IMR-90 (cell line): ENCODE results near the gene HOXC6. TPM values are rescaled to one million over a fixed set of nuclear protein-coding genes. Genes with fewer than 3 reads are reported as not detected.

Source experiments
- ATAC-seq: fragments of 200-7000 bp; cut with Tn5 transposase; 2 replicates; pipeline ENCODE4 v1.9.1; 2020; ENCODE audit warnings: low read depth, mild to moderate bottlenecking, moderate library complexity
- BruUV-seq: library from RNA; stranded (reverse); fragments of 400-500 nt; replicated peaks from 2 replicates; lab custom pipeline; 2021; lab: Mats Ljungman, UMichigan
- CTCF ChIA-PET: fragments of 300-600 bp; formaldehyde crosslinking; extraction: SDS; loops from one replicate; lab custom pipeline; 2021; ENCODE audit warnings: antibody characterized with exemption; lab: Yijun Ruan, JAX
- POLR2A ChIA-PET: fragments of 300-600 bp; sonication (Branson Sonifier 250); formaldehyde crosslinking; loops from one replicate; lab custom pipeline; 2022; ENCODE audit warnings: antibody characterized with exemption; ENCODE audit not compliant: unreplicated experiment; lab: Charles Lee
- DNase-seq: peaks from one replicate; pipeline ENCODE4 v3.0.0; 2013
- H2AFZ ChIP-seq: replicated peaks from 2 replicates; pipeline ENCODE3; 2013; ENCODE audit warnings: low read length, mild to moderate bottlenecking; ENCODE audit not compliant: poor library complexity
- H2AK5ac ChIP-seq: 2 replicates; pipeline ENCODE4 v1.6.1; 2013; ENCODE audit warnings: low read depth, low read length, inconsistent platforms
- H2AK9ac ChIP-seq: replicated peaks from 2 replicates; pipeline ENCODE3; 2013; ENCODE audit warnings: mild to moderate bottlenecking, low read depth, low read length, moderate library complexity; ENCODE audit not compliant: poor library complexity
- H2BK120ac ChIP-seq: 2 replicates; pipeline ENCODE4 v1.6.1; 2013; ENCODE audit warnings: low read depth, low read length, inconsistent platforms
- H2BK15ac ChIP-seq: 3 replicates; pipeline ENCODE4 v1.6.1; 2013; ENCODE audit warnings: low read depth, low read length, inconsistent platforms
- H2BK20ac ChIP-seq: 2 replicates; pipeline ENCODE4 v1.6.1; 2013; ENCODE audit warnings: low read depth, mild to moderate bottlenecking, inconsistent platforms, low read length, moderate library complexity
- H2BK5ac ChIP-seq: 2 replicates; pipeline ENCODE4 v1.6.1; 2013; ENCODE audit warnings: mild to moderate bottlenecking, low read depth, low read length, inconsistent platforms; ENCODE audit not compliant: poor library complexity, severe bottlenecking
- H3K14ac ChIP-seq: replicated peaks from 2 replicates; pipeline ENCODE4 v1.6.1; 2013; ENCODE audit warnings: low read depth, low read length, inconsistent platforms
- H3K18ac ChIP-seq: 2 replicates; pipeline ENCODE4 v1.6.1; 2013; ENCODE audit warnings: low read depth, low read length, control low read depth
- H3K23ac ChIP-seq: 2 replicates; pipeline ENCODE4 v1.6.1; 2013; ENCODE audit warnings: low read depth, low read length, inconsistent platforms
- H3K27ac ChIP-seq: 2 replicates; pipeline ENCODE4 v1.5.1; 2013; ENCODE audit warnings: mild to moderate bottlenecking, control low read depth, low read length; ENCODE audit not compliant: insufficient read depth
- H3K27me3 ChIP-seq: 2 replicates; pipeline ENCODE4 v1.6.1; 2013; ENCODE audit warnings: low read length; ENCODE audit not compliant: control insufficient read depth, insufficient read depth
- H3K36me3 ChIP-seq: 2 replicates; pipeline ENCODE4 v1.6.1; 2013; ENCODE audit warnings: low read length, mixed read lengths; ENCODE audit not compliant: control insufficient read depth, insufficient read depth
- H3K4ac ChIP-seq: 2 replicates; pipeline ENCODE4 v1.6.1; 2013; ENCODE audit warnings: low read depth, low read length, inconsistent platforms
- H3K4me1 ChIP-seq: 2 replicates; pipeline ENCODE4 v1.6.1; 2013; ENCODE audit warnings: low read length, mixed read lengths; ENCODE audit not compliant: control insufficient read depth, insufficient read depth
- H3K4me2 ChIP-seq: 2 replicates; pipeline ENCODE4 v1.6.1; 2013; ENCODE audit warnings: low read depth, mild to moderate bottlenecking, control low read depth, low read length, moderate library complexity
- H3K4me3 ChIP-seq: 2 replicates; pipeline ENCODE4 v1.5.1; 2013; ENCODE audit warnings: low read depth, mild to moderate bottlenecking, control low read depth, low read length, moderate library complexity; ENCODE audit not compliant: insufficient read depth
- H3K56ac ChIP-seq: 2 replicates; pipeline ENCODE4 v1.6.1; 2013; ENCODE audit warnings: low read length, inconsistent platforms; ENCODE audit not compliant: insufficient read depth; ENCODE audit errors: extremely low read depth
- H3K79me1 ChIP-seq, 2 experiments: 2 replicates each; pipeline ENCODE4 v1.6.1; 2013; ENCODE audit warnings: low read length in 2 of 2, inconsistent platforms in 1 of 2, low read depth in 1 of 2
- H3K9ac ChIP-seq: 2 replicates; pipeline ENCODE4 v1.6.1; 2013; ENCODE audit warnings: low read depth, low read length, control low read depth
- H3K9me1 ChIP-seq: 2 replicates; pipeline ENCODE4 v1.6.1; 2013; ENCODE audit warnings: low read length, inconsistent platforms; ENCODE audit not compliant: insufficient read depth
- H3K9me3 ChIP-seq: 2 replicates; pipeline ENCODE4 v1.6.1; 2013; ENCODE audit warnings: low read length; ENCODE audit not compliant: control insufficient read depth, insufficient read depth
- H4K20me1 ChIP-seq: 2 replicates; pipeline ENCODE4 v1.6.1; 2013; ENCODE audit warnings: low read length, inconsistent platforms; ENCODE audit not compliant: insufficient read depth
- H4K5ac ChIP-seq: 2 replicates; pipeline ENCODE4 v1.6.1; 2013; ENCODE audit warnings: mild to moderate bottlenecking, low read depth, low read length, control low read depth
- H4K8ac ChIP-seq, 2 experiments: 2 replicates each; pipeline ENCODE4 v1.6.1; 2013; ENCODE audit warnings: low read depth in 2 of 2, low read length in 2 of 2, control low read depth in 1 of 2, inconsistent platforms in 1 of 2
- H4K91ac ChIP-seq: 2 replicates; pipeline ENCODE4 v1.6.1; 2013; ENCODE audit warnings: low read depth, low read length, inconsistent platforms; ENCODE audit not compliant: insufficient read depth
- BHLHE40 ChIP-seq: fragments of 150-350 bp; IDR thresholded peaks from 2 replicates; pipeline ENCODE4 v1.6.1; 2016; ENCODE audit warnings: mild to moderate bottlenecking, low read depth, low read length
- CHD1 ChIP-seq: IDR thresholded peaks from 2 replicates; pipeline ENCODE4 v1.6.1; 2012; ENCODE audit warnings: low read depth, low read length, improper control_type of control experiment
- CTCF ChIP-seq: conservative IDR thresholded peaks from 2 replicates; pipeline ENCODE4 v1.5.1; 2012; ENCODE audit warnings: mild to moderate bottlenecking, low read depth, low read length, improper control_type of control experiment
- ELK1 ChIP-seq: fragments of 150-350 bp; IDR thresholded peaks from 2 replicates; pipeline ENCODE4 v1.6.1; 2016; ENCODE audit warnings: low read depth, mild to moderate bottlenecking, low read length, moderate library complexity, borderline replicate concordance
- MAFK ChIP-seq: IDR thresholded peaks from 2 replicates; pipeline ENCODE4 v1.6.1; 2012; ENCODE audit warnings: low read depth, low read length, improper control_type of control experiment
- MXI1 ChIP-seq: IDR thresholded peaks from 2 replicates; pipeline ENCODE4 v1.6.1; 2012; ENCODE audit warnings: low read depth, mild to moderate bottlenecking, low read length, moderate library complexity, borderline replicate concordance
- POLR2A ChIP-seq: IDR thresholded peaks from 2 replicates; pipeline ENCODE4 v1.6.1; 2012; ENCODE audit warnings: mild to moderate bottlenecking, low read depth, low read length
- WGBS, 2 experiments: methylation state at CpG; one replicate each; pipeline versions ENCODE4 v1.1.5 to v1.1.7; 2013; ENCODE audit warnings: missing lambda C conversion rate in 2 of 2; ENCODE audit not compliant: insufficient read length in 1 of 2; ENCODE audit errors: extremely low coverage in 2 of 2; 5-methylcytosine and 5-hydroxymethylcytosine counted together
- dilution Hi-C: fragments of 300-500 bp; cut with HindIII; formaldehyde crosslinking; loops from one replicate; pipeline ENCODE4 v1.14.3; 2018; ENCODE audit warnings: low sequenced_read_pairs; ENCODE audit not compliant: unreplicated experiment
- in situ Hi-C: fragments of 300-500 bp; cut with MboI; formaldehyde crosslinking; loops from 3 replicates; pipeline ENCODE4 v1.14.3; 2019; ENCODE audit warnings: low sequenced_read_pairs, inconsistent platforms, mixed read lengths
- intact Hi-C: fragments of 100-400 bp; cut with micrococcal nuclease; formaldehyde crosslinking; loops from 2 replicates; pipeline ENCODE4 v1.10.0; 2022
- polyA plus RNA-seq, 3 experiments: library from polyadenylated mRNA; depleted of rRNA; stranded (reverse); fragments of >200 nt; gene quantifications; 2 replicates each; pipeline ENCODE4 v1.2.3, GENCODE V29; 2012; ENCODE audit warnings: low replicate concordance in 1 of 3
- total RNA-seq: library from RNA; depleted of rRNA; stranded (reverse); fragments of >200 nt; gene quantifications from 2 replicates; pipeline ENCODE4 v1.2.3, GENCODE V29; 2012
- TF ChIP-seq, protein P1 (sequence below): fragments of 150-350 bp; IDR thresholded peaks from 2 replicates; pipeline ENCODE4 v1.6.1; 2017; ENCODE audit warnings: mild to moderate bottlenecking, antibody characterized with exemption, low read length, low read depth

Gene HOXC6
- total and polyA plus RNA-seq, 2 of the 4 experiments (the other 2 are of a cell fraction), result 1.1 TPM; not detected in 1

DNA sequence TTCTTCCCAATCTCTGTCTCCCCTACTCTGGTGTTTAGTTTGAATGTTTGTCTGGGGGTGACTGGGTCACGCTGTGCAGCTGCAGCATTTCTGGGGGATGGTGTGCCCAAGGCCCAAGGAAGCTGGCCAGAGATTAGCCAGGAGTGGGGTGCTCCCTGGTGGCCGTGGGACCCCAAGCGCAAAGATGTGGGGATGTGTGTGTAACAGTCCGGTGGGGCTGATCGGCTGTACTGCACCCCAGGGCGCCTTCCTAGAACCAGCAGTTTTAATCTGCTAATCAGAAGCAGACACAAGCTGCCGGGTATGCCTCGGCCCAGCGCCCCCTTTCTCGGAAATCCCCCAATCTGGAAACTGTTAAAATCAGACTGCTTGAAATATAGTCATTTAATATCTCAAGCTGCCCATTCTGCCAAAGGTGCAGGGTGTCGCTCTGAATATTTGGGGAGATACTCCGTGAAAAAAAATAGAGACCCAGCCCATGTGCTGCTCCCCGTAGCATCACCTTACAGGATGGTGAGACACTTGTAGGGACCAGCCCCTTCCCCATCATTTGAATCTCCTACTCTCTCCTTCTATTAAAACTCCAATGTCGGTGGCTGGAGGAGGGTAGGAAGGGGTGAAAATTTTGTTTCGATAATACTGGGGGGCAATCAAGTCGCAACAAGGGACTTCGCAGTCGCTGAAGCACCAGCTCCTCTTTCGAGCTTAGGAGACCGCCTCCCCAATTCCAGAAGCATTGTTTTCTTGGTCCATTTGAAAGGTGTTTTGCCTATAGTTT, 24.0 kb upstream of the HOXC6 start (continued):
- no peak for TF ChIP-seq ELK1

DNA sequence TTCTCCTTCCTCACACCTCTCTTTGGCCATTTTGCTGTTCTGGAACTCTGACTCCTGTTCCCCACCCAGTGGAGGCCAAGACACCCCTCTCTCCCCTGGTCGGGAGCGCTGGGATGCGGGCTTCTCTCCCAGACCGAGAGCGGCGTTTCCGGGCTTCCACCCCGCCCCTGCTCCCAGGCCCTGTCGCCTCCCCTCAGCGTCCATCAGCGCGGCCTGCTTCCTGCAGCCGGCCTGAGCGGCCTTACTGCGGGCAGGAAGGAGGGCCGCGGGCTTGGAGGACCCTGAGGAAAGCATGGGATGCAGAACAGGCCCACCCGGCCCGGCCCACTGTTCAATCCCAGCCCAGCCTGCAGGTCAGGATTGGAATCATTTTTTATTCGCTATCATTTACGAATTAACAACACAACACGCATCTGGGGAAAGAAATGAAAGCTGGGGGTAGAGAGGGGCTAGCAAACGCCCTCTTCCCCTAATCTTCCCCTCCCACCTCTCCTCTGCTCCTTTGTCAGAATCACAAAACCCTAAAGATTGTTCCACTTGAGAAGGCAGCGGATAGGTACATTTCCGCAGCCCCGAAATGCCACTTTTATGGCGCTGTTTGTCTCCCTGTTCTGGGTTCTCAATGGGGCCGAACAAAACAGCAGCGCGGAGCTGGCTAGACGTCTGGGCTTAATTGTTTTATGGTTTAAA, 23.3 kb upstream of the HOXC6 start:
- Histone ChIP-seq H4K5ac (no peak overlapping the region), H3K4ac (no peak overlapping the region), H3K9me1 (no peaks in the 10 kb centered on the region), H2AK5ac (no peak overlapping the region), H3K18ac (no peak overlapping the region), H3K23ac (no peak overlapping the region), H3K9me3 (no peaks in the 10 kb centered on the region), H2BK15ac (no peak overlapping the region), H4K91ac (no peak overlapping the region), H2AK9ac (no peak overlapping the region), H3K4me1 (no peaks in the 10 kb centered on the region), H3K27ac (no peak overlapping the region), H2BK20ac (no peak overlapping the region), H3K56ac (no peak overlapping the region), H3K79me1 (no peaks in the 10 kb centered on the region), H3K4me3 (no peak overlapping the region), H4K8ac (no peak overlapping the region), H3K27me3 (peaks cover 90% of the 10 kb centered on the region), H2AFZ (no peak overlapping the region), H3K14ac (no peak overlapping the region), H2BK5ac (no peak overlapping the region), H3K9ac (no peak overlapping the region), H3K4me2 (no peak overlapping the region), H4K20me1 (no peaks in the 10 kb centered on the region), H2BK120ac (no peak overlapping the region), H3K36me3 (no peaks in the 10 kb centered on the region)
- dilution Hi-C loops (no loop called here), in situ Hi-C loops (loop anchor here (5.0 kb wide), 1 partner anchor 187 kb away; no protein-coding TSS in a partner anchor), intact Hi-C loops (loop anchor here (10.0 kb wide), 1 partner anchor 300 kb away; no protein-coding TSS in a partner anchor)
- POLR2A ChIA-PET, result no interaction called here
- ATAC-seq, result no peak
- no peak for DNase-seq
- CTCF ChIA-PET, result interaction anchor here (0.6 to 1.0 kb wide), 3 partner anchors 13 to 316 kb away, joined by 3 to 5 read pairs (median 4); no protein-coding TSS in a partner anchor
- BruUV-seq, result no TSS peak
- 17% methylated on average over 8 of the region's 31 CpGs; no CpG with 5 or more reads in 1 of the 2 experiments for WGBS, 2 experiments
- no peak for TF ChIP-seq CHD1
- TF ChIP-seq POLR2A, result no peak
- TF ChIP-seq MXI1, result no peak
- no peak for TF ChIP-seq CTCF
- TF ChIP-seq, protein P1, sequence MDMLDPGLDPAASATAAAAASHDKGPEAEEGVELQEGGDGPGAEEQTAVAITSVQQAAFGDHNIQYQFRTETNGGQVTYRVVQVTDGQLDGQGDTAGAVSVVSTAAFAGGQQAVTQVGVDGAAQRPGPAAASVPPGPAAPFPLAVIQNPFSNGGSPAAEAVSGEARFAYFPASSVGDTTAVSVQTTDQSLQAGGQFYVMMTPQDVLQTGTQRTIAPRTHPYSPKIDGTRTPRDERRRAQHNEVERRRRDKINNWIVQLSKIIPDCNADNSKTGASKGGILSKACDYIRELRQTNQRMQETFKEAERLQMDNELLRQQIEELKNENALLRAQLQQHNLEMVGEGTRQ, result no peak
- no peak for TF ChIP-seq BHLHE40
- TF ChIP-seq MAFK, result no peak
- TF ChIP-seq ELK1, result no peak
